Activated T-cell treated with anti-CD3 and anti-CD28 coated beads, Interleukin-2, amount 50 U/mL, for 1 hour (primary cell): ENCODE results near the gene SYT13.

Experiments
- DNase-seq: peaks from one replicate; pipeline ENCODE4 v3.0.0-alpha.2; 2020

The SYT13 gene

GRCh38 chr11:45305874-45306623 is 19.9 kb upstream of the SYT13 start:
- DNase-seq, result no peak

GRCh38 chr11:45304992-45305335 is 18.8 kb upstream of the SYT13 start:
- DNase-seq, result no peak

GRCh38 chr11:45304111-45304991 is 18.2 kb upstream of the SYT13 start:
- no peak for DNase-seq

GRCh38 chr11:45303316-45303715 is 17.2 kb upstream of the SYT13 start:
- no peak for DNase-seq

GRCh38 chr11:45301537-45302246 is 15.6 kb upstream of the SYT13 start:
- no peak for DNase-seq

- DNase-seq, result no peak
Observed at GRCh38 chr11:45300715-45301114, 14.6 kb upstream of the SYT13 start.

GRCh38 chr11:45298718-45299117 is 12.6 kb upstream of the SYT13 start:
- no peak for DNase-seq

GRCh38 chr11:45296075-45296474 is 9.9 kb upstream of the SYT13 start:
- no peak for DNase-seq

GRCh38 chr11:45294499-45294898 is 8.4 kb upstream of the SYT13 start:
- no peak for DNase-seq

GRCh38 chr11:45293566-45294192 is 7.5 kb upstream of the SYT13 start:
- peak; percentile 55 for DNase-seq

- DNase-seq, result no peak
Observed at GRCh38 chr11:45290586-45290985, 4.4 kb upstream of the SYT13 start.

- DNase-seq, result no peak
Observed at GRCh38 chr11:45289369-45289768, 3.2 kb upstream of the SYT13 start.

- DNase-seq, result no peak
Observed at GRCh38 chr11:45288339-45288738, 2.2 kb upstream of the SYT13 start.

GRCh38 chr11:45287316-45287903 is 1.3 kb upstream of the SYT13 start:
- DNase-seq, result no peak

- DNase-seq, result no peak
Observed at GRCh38 chr11:45285250-45285828, 802 bp downstream of the SYT13 start.

GRCh38 chr11:45282081-45282480 is 4.1 kb downstream of the SYT13 start:
- no peak for DNase-seq

- DNase-seq, result no peak
Observed at GRCh38 chr11:45280449-45280848, 5.7 kb downstream of the SYT13 start.

- no peak for DNase-seq
Observed at GRCh38 chr11:45279645-45280044, 6.5 kb downstream of the SYT13 start.

- no peak for DNase-seq
Observed at GRCh38 chr11:45278714-45279113, 7.4 kb downstream of the SYT13 start.

- no peak for DNase-seq
Observed at GRCh38 chr11:45275828-45276227, 10.3 kb downstream of the SYT13 start.

- no peak for DNase-seq
Observed at GRCh38 chr11:45274206-45274605, 11.9 kb downstream of the SYT13 start.

GRCh38 chr11:45273509-45273908 is 12.6 kb downstream of the SYT13 start:
- DNase-seq, result no peak
